Forelimb muscle (tissue), 1 donor: ENCODE measurements around the gene ABCA1. TPM values are rescaled to one million over a fixed set of nuclear protein-coding genes. Genes with fewer than 3 reads are reported as not detected.
"Not testable (repeated sequence)": the region's sequence is repeated elsewhere in the genome, so short reads cannot be mapped to it uniquely, and the experiment has no call there.

Experiments
- DNase-seq: peaks from one replicate; pipeline ENCODE4 v3.0.0-alpha.2; 2013; ENCODE audit warnings: low read depth
- polyA plus RNA-seq: library from polyadenylated mRNA; unstranded; fragments of 120-200 nt; gene quantifications from one replicate; pipeline ENCODE4 v1.2.1, GENCODE V29; 2013; ENCODE audit not compliant: insufficient read length

Gene ABCA1
- polyA plus RNA-seq, 1 donor = 4.9 TPM

DNA sequence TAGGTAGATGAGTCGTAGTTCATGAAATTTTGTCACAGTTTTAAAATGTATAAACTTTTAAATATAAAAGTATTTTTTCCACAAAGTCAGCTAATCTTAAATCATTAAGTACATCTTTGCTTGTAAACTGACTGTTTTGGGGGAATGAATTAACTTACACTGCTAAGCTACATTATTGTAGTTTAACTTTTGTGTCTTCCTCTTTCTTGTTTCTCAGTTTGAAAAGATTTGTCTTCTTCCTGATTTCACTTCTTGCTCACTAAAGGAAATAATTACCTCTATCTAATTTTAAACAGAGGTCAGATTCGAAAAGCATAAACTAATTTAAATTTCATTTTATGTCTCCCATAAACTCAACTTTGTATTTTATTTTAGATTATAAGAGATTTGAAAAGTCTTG is 158.3 kb downstream of the ABCA1 start:
- no peak for DNase-seq

GRCh38 chr9:104769029-104769428 is 158.9 kb downstream of the ABCA1 start:
- not testable (repeated sequence) for DNase-seq

DNA sequence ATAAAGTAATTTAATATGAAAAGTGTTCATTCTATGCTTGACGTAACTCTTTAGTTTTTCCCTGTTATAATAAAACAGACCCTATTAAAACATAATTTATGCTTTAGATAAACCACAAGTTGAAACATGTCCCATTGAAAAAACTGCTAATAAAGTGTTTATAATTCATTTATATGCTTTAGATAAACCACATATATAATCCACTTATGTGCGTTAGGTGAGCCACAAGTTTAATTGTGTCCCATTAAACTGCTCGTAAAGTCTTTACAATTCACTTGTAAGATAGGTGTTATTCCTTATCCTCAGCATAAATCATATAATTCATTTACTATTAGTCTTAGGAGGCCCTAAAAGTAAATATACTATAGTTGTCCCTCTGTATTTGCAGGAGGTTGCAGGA is 160.4 kb downstream of the ABCA1 start:
- DNase-seq = no peak

- DNase-seq = no peak
Observed at GRCh38 chr9:104766025-104766424, 161.9 kb downstream of the ABCA1 start.

- DNase-seq = no peak
Observed at GRCh38 chr9:104765138-104765537, 162.8 kb downstream of the ABCA1 start.

GRCh38 chr9:104758974-104759373 is 169.0 kb downstream of the ABCA1 start:
- DNase-seq = no peak

DNA sequence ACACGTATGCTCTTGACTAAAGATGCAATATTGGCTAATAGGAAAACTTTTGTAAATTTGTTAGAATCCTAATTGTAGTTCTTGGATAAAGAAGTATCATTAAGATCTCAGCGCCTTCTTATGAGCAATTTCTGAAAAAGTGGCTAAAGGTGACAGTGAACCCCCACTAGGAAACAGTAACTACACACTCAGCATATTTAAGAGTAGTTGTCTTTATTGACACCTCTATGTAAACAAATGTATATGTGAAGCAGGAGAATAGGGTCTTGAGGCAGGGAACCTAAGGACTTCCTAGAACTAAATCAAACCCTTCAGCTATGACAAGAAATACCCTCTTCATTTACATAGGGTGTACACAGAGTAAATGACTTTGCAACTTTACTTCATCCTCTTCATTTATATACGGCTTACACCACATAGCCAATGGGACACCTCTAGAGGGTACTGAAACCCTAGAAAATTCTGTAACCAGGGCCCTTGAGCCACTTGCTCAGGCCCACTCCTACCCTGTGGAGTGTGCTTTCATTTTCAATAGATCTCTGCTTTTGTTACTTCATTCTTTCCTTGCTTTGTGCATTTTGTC is 177.7 kb downstream of the ABCA1 start:
- no peak for DNase-seq

- DNase-seq = peak; percentile 31
Observed at GRCh38 chr9:104748359-104749031, 179.5 kb downstream of the ABCA1 start.

DNA sequence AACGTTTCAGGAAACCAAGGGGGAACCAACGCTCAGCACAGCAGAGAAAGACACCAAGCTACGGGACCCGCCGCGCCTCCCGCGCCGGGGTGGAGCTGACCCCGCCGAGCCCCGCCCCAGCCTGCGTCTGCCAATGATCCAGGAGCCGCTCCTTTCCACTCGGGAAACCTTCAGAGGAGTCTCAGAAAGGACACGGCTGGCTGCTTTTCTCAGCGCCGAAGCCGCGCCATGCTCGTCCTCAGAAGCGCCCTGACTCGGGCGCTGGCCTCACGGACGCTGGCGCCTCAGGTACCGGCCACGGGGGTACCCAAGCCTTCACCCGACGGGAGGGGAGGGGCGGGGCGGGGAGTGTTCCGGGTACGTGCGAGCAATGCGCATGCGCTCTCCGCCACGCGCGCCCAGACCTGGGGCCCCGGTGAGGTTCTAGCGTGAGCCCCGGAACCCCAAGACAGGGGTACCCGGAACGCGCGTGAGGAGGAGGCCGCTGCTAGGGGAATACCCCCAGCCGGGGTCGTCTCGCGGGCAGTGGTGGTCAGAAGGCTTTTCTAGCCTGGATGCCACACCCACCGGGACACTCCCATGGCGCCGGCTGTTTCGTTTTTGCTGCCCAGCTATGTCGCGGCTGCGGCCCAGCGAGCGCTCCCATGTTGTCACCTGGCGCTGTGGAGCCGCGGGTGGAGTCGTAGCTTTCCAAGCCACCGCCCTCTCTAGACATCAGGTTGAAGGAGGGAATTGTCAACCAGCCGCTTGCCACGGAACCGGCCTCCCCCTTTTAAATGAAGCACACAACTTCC is 180.2 kb downstream of the ABCA1 start, which contains the start of gene NIPSNAP3A:
Gene NIPSNAP3A, plus strand, starts transcription at position 119 of the 794 bp plus-strand sequence. Its CDS starts 110 bp downstream, at position 229.
- DNase-seq = peak; percentile 38

- no peak for DNase-seq
Observed at GRCh38 chr9:104747245-104747564, 180.8 kb downstream of the ABCA1 start.

GRCh38 chr9:104746798-104747197 is 181.2 kb downstream of the ABCA1 start:
- DNase-seq = no peak

GRCh38 chr9:104746285-104746684 is 181.7 kb downstream of the ABCA1 start:
- DNase-seq = no peak

DNA sequence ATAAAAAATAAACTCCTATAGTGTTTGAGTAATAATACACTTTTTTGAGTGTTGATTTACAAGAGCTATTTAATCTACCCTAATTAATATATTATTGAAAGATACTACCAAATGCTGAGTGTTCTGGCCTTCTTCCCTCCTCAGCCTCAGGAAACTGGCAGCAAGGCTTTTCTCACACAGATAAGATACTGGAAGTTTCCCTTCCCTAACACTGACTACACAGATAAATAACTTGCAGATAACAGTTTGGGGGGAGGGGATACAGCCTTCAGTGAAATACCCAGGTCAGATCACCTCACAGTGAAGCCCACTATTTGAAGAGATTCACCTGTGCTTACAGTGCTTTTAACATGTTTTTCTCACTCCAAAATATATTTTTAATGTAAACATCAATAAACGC is 182.1 kb downstream of the ABCA1 start:
- no peak for DNase-seq

DNA sequence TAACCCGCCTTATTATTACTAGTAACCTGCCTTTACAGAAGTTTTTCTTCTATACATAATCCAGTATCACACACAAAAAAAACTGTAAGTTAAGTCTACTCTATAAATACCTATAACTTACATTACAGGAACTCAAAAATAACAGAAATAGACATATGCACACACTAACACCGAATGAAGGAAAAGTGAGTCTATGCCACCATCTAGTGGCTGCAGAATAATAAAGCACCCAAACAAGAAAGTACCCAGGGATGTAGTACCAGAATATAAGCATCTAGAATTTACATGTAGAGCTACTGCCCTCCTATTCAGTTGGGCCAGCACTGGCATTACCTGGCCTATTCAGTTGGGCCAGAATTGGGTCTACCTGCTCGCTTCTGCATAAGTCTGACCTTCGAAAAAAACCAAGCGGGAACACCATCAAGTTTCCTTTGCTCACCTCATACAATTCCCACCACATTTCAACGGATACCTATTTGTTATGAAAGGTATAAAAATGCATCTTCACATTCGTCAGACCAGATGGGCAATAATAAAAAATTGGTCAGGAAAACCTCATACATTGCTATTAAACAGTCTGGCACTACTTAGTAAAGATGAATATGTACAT is 184.5 kb downstream of the ABCA1 start:
- DNase-seq = peak; percentile 50

DNA sequence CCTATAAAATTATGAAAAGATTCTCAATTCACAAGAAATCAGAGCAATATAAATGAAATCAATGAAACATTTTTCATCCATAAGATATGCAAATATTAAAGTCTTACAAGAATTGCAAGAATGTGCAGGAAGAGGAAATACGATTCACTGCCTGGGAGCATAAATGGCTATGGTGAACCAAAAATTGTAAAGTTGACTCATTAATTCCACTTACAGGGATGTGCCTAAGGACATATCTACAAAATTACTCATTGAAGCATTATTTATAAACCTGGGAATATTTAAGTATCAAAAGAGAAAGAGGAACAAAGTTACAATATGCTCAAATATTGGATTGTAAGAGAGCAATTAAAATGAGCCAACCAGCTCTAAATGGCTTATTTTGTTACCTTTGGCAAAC is 187.3 kb downstream of the ABCA1 start:
- no peak for DNase-seq

DNA sequence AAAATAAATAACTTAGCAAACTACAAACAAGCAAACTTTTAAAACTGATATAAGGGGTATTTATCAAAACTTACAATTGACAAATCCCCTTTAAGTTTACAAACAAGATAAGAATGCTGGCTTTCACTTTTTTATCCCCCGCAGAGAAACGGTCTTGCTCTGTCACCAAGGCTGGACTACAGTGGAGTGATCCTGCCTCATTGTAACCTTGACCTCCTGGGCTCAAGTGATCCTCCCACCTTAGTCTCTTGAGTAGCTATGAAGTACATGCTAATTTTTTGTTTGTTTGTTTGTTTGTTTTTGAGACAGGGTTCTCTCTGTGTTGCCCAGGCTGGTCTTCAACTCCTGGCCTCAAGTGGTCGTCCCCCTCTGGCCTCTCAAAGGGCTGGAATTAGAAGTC is 189.5 kb downstream of the ABCA1 start:
- DNase-seq = no peak

Other genes with a start within 250 kb of the ABCA1 start
- not detected for gene OR13D1, start 233.6 kb downstream of the ABCA1 start, polyA plus RNA-seq
- 54.8 TPM for gene NIPSNAP3A, start 180.5 kb downstream of the ABCA1 start, polyA plus RNA-seq
- gene NIPSNAP3B, start 164.0 kb downstream of the ABCA1 start, polyA plus RNA-seq = 24.6 TPM